GM18498 (cell line): ENCODE measurements around the gene PLPP7.
"Not testable (repeated sequence)": the region's sequence is repeated elsewhere in the genome, so short reads cannot be mapped to it uniquely, and the experiment has no call there.

ENCODE experiments used
- ATAC-seq: cut with Tn5 transposase; IDR thresholded peaks from one replicate; pipeline ENCODE4 v1.9.1; 2021; ENCODE audit warnings: mild to moderate bottlenecking, moderate library complexity; ENCODE audit not compliant: unreplicated experiment

The PLPP7 gene

GRCh38 chr9:131289301-131290035, at the start of gene PLPP7:
Gene PLPP7 (plus strand): TSS chr9:131289723. CDS start chr9:131289998, 275 bp downstream.
- ATAC-seq = no peak

- ATAC-seq = no peak
Observed at GRCh38 chr9:131240047-131240921, 49.2 kb upstream of the PLPP7 start.

DNA sequence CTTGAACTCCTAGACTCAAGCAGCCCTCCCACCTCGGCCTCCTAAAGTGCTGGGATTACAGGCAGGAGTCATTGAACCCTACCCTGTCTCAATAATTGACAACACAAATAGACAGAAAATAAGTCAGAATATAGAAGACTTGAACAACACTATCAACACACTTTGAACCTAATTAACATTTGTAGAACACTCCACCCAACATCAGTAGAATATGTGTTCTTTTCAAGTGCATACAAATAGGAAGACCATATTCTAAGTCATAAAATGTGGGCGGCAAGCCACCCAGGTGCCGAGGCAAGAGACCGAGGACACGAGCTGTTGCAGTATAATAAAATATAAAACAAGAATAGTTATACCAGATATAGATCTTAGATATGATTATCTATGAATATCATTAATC, 45.2 kb upstream of the PLPP7 start:
- not testable (repeated sequence) for ATAC-seq

DNA sequence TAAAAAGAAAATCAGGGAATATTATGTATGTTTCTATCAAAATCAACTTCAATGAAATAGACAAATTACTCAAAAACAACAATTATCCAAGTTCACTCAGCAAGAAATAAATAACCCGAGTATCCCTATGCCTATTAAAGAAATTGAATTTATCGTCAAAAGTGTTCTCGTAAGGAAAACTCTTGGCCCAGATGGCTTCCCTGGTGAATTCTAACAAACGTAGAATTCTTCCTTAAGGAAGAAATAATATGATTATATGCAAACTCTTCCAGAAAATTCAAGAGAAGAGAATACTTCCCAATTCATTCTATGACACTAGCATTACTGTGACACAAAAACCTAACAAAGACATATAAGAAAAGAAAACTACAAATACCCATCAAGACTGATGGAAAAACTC, 42.9 kb upstream of the PLPP7 start:
- ATAC-seq = no peak

- ATAC-seq = no peak
Observed at GRCh38 chr9:131252120-131252519, 37.4 kb upstream of the PLPP7 start.

DNA sequence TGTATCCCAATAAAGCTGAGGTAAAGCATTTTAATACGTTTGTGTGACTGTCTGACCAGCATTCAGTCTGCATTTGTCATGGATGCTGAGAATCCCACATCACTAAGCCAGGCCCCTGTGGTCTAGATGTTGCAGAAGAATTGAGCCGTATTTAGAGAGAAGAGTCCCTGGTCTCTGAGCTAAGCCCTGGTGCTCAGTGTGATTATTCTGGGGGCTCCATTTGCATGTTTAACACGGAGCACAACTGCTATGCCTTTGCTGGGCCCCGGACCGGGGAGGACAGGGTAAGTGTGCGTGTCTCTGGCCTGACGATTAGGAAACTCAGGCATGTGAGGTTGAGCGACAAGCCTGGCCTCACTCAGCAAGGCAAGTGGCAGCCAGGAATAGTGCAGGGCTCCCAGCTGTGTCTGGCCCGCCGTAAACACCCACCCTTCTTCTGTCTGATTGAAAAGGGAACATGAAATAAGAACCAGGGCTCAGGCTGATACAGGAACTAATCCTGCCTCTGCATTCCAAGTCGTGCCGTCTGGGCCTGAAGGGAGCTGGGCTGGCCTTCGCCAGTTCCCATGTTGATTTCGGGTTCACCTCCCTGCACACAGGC, 35.5 kb upstream of the PLPP7 start:
- no peak for ATAC-seq

DNA sequence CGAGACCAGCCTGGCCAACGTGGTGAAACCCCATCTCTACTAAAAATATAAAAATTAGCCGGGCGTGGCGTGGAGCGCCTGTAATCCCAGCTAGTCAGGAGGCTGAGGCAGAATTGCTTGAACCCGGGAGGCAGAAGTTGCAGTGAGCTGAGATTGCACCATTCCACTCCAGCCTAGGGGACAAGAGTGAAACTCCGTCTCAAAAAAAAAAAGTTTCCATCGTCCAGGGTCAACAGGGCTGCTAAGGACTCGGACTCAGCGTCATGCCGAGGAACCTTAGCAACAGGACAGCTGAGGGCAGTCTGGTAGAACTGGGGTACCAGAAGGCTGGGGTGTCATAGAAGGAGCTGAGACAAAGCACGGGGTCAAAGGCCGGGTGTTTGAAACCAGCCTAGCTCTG, 34.9 kb upstream of the PLPP7 start:
- no peak for ATAC-seq

DNA sequence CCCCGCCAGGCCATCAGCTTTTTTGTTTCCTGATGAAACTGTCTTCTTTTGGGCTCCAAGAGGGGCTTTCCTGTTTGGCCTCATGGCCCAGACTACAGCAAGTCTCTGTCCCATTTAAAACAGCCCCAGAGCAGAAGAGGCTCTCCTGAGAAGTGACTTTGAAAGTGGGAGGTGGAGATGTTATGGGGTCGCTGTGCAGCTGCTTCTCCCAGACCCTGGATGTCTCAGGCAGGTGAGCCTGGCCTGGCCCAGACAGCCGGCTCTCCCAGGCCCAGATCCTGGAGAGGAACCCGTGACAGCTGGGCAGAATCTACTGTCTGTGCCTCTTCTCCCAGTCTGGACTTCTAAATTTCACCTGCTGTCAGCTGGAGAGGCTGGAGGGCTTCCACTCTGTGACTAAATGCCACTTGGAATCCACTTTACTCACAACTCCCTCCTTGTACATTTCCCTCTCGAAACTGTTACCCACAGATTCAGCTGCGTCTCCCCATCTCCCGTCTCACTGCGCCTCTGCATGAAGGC, 33.8 kb upstream of the PLPP7 start:
- no peak for ATAC-seq

DNA sequence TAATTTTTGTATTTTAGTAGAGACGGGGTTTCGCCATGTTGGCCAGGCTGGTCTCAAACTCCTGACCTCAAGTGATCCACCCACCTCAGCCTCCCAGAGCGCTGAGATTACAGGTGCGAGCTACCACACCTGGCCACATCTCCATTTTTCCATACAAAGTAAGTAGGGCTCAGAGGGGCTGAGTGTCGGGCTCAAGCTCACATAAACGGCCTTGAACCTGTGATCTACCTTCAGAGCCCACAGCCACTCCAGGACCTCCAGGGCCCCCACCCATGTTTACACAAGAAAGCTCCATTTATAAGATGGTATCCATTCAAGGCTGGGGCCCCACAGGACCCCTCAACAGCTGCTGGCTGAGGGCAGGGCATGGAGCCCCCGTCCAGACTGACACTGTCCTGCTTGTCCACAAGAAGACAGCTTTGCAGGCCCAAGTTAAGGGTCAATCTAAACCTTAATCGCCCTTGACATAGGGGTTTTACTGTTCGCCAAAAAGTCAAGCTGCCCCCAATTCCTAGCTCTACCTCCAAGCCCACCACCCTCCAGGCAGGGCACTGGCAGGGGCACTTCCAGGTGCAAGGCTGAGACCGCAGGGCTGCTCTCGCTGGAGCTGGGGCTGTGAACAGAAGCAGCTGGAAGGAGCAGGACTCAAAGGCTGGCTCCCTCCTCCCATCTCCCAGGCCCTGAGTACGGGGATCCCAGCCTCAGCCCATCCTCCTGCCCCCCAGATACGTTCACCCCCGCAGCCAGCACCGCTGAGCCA, 32.1 kb upstream of the PLPP7 start:
- no peak for ATAC-seq

- no peak for ATAC-seq
Observed at GRCh38 chr9:131258186-131258585, 31.3 kb upstream of the PLPP7 start.

DNA sequence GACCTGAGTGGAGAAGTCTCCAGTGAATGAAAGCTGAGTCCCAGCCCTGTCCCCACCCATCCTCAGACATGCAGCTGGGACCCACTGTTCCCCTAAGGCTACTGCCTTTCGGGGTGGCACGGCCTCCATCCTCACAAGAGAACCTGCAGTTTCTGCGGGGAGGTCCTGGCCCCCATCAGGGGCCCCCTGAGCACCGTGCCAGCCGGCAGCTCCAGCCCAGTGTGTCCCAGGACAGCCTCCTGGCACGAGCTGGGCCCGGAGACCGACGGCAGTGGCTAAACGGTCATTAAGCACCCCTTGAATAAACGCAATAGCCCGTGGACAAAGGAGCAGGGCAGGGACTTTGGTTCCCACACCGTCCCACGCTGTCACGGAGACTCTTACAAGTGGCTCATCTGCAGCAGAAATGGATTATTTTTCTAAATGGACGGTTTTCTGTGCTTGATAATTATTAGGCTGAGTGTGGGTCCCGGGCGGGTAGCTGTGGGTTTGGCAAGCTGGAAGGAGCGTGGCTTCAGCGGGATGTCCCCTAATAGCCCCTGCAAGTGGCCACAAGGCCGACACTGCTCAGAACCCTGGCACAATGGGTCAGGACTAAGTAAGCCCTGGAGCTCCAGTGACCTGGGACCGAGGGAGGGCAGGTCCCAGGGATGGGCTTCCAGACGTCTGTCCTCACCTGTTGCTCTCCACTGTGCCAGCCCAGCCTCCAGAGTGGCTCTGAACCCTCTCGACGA, 30.7 kb upstream of the PLPP7 start:
- no peak for ATAC-seq

GRCh38 chr9:131259432-131259898, 30.1 kb upstream of the PLPP7 start:
- ATAC-seq = no peak

- no peak for ATAC-seq
Observed at GRCh38 chr9:131259916-131260597, 29.5 kb upstream of the PLPP7 start.

GRCh38 chr9:131260751-131261452, 28.6 kb upstream of the PLPP7 start:
- no peak for ATAC-seq

DNA sequence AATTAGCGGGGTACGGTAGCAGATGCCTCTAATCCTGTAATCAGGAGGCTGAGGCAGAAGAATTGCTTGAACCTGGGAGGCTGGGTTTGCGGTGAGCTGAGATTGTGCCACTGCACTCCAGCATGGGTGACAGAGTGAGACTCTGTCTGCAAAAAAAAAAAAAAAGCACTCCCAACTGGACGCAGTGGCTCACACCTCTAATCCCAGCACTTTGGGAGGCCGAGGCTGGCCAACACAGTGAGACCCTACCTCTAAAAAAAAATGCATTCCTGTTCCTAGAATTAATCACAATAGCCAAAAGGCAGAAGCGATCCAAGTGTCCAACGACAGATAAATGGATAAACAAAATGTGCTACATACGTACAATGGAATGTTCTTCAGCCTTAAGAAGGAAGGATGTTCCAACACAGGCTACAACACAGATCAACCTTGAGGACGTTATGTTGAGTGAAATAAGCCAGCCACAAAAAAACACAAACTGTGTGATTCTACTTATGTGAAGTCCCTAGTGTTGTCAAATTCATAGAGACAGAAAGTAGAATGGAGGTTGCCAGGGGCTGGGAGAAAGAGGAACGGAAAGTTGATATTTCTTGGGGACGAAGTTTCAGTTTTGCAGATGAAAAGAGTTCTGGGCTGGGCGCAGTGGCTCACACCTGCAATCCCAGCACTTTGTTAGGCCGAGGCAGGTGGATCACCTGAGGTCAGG, 27.0 kb upstream of the PLPP7 start:
- peak; percentile 55 for ATAC-seq

GRCh38 chr9:131263033-131263343, 26.5 kb upstream of the PLPP7 start:
- not testable (repeated sequence) for ATAC-seq

- ATAC-seq = no peak
Observed at GRCh38 chr9:131263701-131264100, 25.8 kb upstream of the PLPP7 start.

DNA sequence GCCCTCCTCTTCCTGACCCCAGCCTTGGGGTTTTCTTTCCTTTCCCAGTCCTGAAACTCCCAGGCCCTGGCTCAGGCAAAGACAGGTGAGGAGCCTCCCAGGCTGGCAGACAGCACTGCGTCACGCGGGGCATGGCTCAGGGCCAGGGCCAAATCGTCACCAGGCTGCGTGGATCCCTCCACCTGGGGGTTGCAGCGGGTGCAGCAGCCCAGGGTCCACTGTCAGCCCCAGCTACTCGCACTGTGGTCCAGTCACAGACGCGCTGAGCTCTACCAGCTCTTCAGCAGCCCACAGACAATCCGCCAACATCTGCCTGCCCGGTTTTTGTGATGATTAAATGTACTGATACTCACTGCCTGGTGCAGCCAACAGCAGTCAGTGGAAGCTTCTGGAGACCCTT, 25.3 kb upstream of the PLPP7 start:
- ATAC-seq = no peak
